ENCODE measurements around the gene SLC6A6. TPM values are rescaled to one million over a fixed set of nuclear protein-coding genes. Genes with fewer than 3 reads are reported as not detected.
"Not testable (repeated sequence)": the region's sequence is repeated elsewhere in the genome, so short reads cannot be mapped to it uniquely, and the experiment has no call there.

SLC6A6 gene
- total RNA-seq, 1 experiment from 2014 or later: 3.4 TPM

GRCh38 chr3:14435175-14436014 lies 33.0 kb downstream of the SLC6A6 start:
- Histone ChIP-seq H3K36me3 (no peaks in the 10 kb centered on the region), H3K4me3 (no peak overlapping the region), H3K27me3 (no peaks in the 10 kb centered on the region), H3K9me3 (no peaks in the 10 kb centered on the region)
- no peak for DNase-seq

- DNase-seq: no peak
- Histone ChIP-seq H3K36me3 (no peaks in the 10 kb centered on the region), H3K9me3 (no peaks in the 10 kb centered on the region), H3K27me3 (no peaks in the 10 kb centered on the region), H3K4me3 (no peak overlapping the region)
Observed at GRCh38 chr3:14436954-14437281, 34.5 kb downstream of the SLC6A6 start.

- H3K27me3 ChIP-seq, H3K36me3 ChIP-seq, H3K4me3 ChIP-seq, H3K9me3 ChIP-seq, DNase-seq: not testable (repeated sequence)
Observed at GRCh38 chr3:14437705-14438104, 35.3 kb downstream of the SLC6A6 start.

GRCh38 chr3:14438262-14438661 lies 35.9 kb downstream of the SLC6A6 start:
- H3K36me3 ChIP-seq: no peaks in the 10 kb centered on the region

GRCh38 chr3:14438929-14439328 lies 36.5 kb downstream of the SLC6A6 start:
- no peak for DNase-seq
- Histone ChIP-seq H3K27me3 (no peaks in the 10 kb centered on the region), H3K9me3 (no peaks in the 10 kb centered on the region), H3K4me3 (no peak overlapping the region), H3K36me3 (no peaks in the 10 kb centered on the region)

More at GRCh38 chr3:14438262-14438661, 35.9 kb downstream of the SLC6A6 start:
- Histone ChIP-seq H3K4me3 (no peak overlapping the region), H3K9me3 (no peaks in the 10 kb centered on the region), H3K27me3 (no peaks in the 10 kb centered on the region)
- DNase-seq: no peak

- no peaks in the 10 kb centered on the region for H3K9me3 ChIP-seq
- no peak overlapping the region for H3K4me3 ChIP-seq
Observed at GRCh38 chr3:14439501-14440167, 37.2 kb downstream of the SLC6A6 start.

GRCh38 chr3:14440168-14440518 lies 37.7 kb downstream of the SLC6A6 start:
- H3K9me3 ChIP-seq: no peaks in the 10 kb centered on the region
- no peak for DNase-seq
- no peak overlapping the region for H3K4me3 ChIP-seq
- no peaks in the 10 kb centered on the region for H3K27me3 ChIP-seq
- no peaks in the 10 kb centered on the region for H3K36me3 ChIP-seq

More at GRCh38 chr3:14439501-14440167, 37.2 kb downstream of the SLC6A6 start:
- no peaks in the 10 kb centered on the region for H3K36me3 ChIP-seq
- no peak for DNase-seq
- H3K27me3 ChIP-seq: no peaks in the 10 kb centered on the region

- H3K4me3 ChIP-seq: no peak overlapping the region
- no peaks in the 10 kb centered on the region for H3K36me3 ChIP-seq
- no peak for DNase-seq
- no peaks in the 10 kb centered on the region for H3K9me3 ChIP-seq
- H3K27me3 ChIP-seq: no peaks in the 10 kb centered on the region
Observed at GRCh38 chr3:14440531-14441239, 38.3 kb downstream of the SLC6A6 start.

GRCh38 chr3:14441240-14441919 lies 39.0 kb downstream of the SLC6A6 start:
- Histone ChIP-seq H3K4me3 (no peak overlapping the region), H3K27me3 (no peaks in the 10 kb centered on the region), H3K36me3 (no peaks in the 10 kb centered on the region), H3K9me3 (no peaks in the 10 kb centered on the region)
- no peak for DNase-seq

GRCh38 chr3:14441920-14442300 lies 39.5 kb downstream of the SLC6A6 start:
- DNase-seq: no peak
- Histone ChIP-seq H3K4me3 (no peak overlapping the region), H3K36me3 (no peaks in the 10 kb centered on the region), H3K9me3 (no peaks in the 10 kb centered on the region), H3K27me3 (no peaks in the 10 kb centered on the region)

GRCh38 chr3:14444380-14444779 lies 42.0 kb downstream of the SLC6A6 start:
- no peak for DNase-seq
- Histone ChIP-seq H3K27me3 (no peaks in the 10 kb centered on the region), H3K4me3 (no peak overlapping the region), H3K9me3 (no peaks in the 10 kb centered on the region), H3K36me3 (no peaks in the 10 kb centered on the region)

- no peaks in the 10 kb centered on the region for H3K36me3 ChIP-seq
- H3K4me3 ChIP-seq: no peak overlapping the region
- DNase-seq: no peak
- no peaks in the 10 kb centered on the region for H3K9me3 ChIP-seq
- no peaks in the 10 kb centered on the region for H3K27me3 ChIP-seq
Observed at GRCh38 chr3:14445773-14446172, 43.4 kb downstream of the SLC6A6 start.

- Histone ChIP-seq H3K4me3 (no peak overlapping the region), H3K36me3 (no peaks in the 10 kb centered on the region), H3K27me3 (no peaks in the 10 kb centered on the region), H3K9me3 (no peaks in the 10 kb centered on the region)
- no peak for DNase-seq
Observed at GRCh38 chr3:14446988-14447570, 44.7 kb downstream of the SLC6A6 start.

GRCh38 chr3:14448063-14448462 lies 45.7 kb downstream of the SLC6A6 start:
- Histone ChIP-seq H3K4me3 (no peak overlapping the region), H3K27me3 (no peaks in the 10 kb centered on the region), H3K36me3 (no peaks in the 10 kb centered on the region), H3K9me3 (no peaks in the 10 kb centered on the region)
- no peak for DNase-seq

- Histone ChIP-seq H3K27me3 (no peaks in the 10 kb centered on the region), H3K4me3 (no peak overlapping the region), H3K36me3 (no peaks in the 10 kb centered on the region), H3K9me3 (no peaks in the 10 kb centered on the region)
- no peak for DNase-seq
Observed at GRCh38 chr3:14448756-14449727, 46.6 kb downstream of the SLC6A6 start.

- DNase-seq: no peak
- Histone ChIP-seq H3K4me3 (no peak overlapping the region), H3K27me3 (no peaks in the 10 kb centered on the region), H3K36me3 (no peaks in the 10 kb centered on the region), H3K9me3 (no peaks in the 10 kb centered on the region)
Observed at GRCh38 chr3:14450506-14450905, 48.1 kb downstream of the SLC6A6 start.

All from MG63 (cell line).